ENCODE data around the gene PAMR1. TPM values are rescaled to one million over a fixed set of nuclear protein-coding genes. Genes with fewer than 3 reads are reported as not detected.
"Not testable (repeated sequence)": the region's sequence is repeated elsewhere in the genome, so short reads cannot be mapped to it uniquely, and the experiment has no call there.

Gene PAMR1
- total and polyA plus RNA-seq, 10 of the 15 experiments (the other 5 are each of a cell fraction or from before 2014, with no cell fraction given): 0.04 TPM; not detected in 9

DNA sequence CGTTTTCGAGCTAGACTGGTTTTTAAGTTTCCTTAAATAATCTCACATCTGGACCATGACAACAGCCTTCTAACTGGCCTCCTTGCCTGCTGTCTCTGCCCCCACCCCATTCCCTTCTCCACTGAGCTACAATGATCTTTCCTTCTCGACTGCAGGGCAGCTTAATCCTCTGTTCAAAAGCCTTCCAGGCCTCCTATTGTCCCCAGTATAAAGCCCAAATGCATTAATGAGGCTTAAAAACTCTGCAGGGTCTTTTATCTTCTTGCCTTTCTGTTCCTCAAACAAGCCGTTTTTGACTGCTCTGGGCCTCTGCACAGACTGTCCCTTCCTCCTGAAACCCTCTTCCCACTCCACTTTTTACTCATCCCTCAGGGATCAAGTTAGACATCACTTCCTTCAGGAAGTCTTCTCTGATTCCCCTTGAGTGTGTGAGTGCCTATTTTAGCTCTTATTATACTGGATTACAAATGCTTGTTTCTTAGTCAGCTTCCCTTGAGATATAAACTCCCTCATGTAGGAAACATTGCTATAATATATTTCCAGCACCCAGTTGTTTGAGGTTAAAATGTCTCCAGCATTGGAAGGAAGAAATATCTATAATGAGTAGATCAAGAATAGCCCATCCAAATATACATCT lies 23.6 kb upstream of the PAMR1 start:
- ChIA-PET SMC1A (ENCODE audit: uncharacterized antibody, unreplicated experiment) (no interaction called here), CTCF (no interaction called here), RAD21 (ENCODE audit: unreplicated experiment) (no interaction called here), POLR2A (no interaction called here)
- no TSS peak for BruUV-seq (replicated peaks)
- Histone ChIP-seq H3K4me1 (ENCODE audit: control insufficient read depth, insufficient read depth, low read length) (no peaks in the 10 kb centered on the region), H3K27ac (ENCODE audit: control insufficient read depth, insufficient read depth) (no peak overlapping the region), H3K79me2 (ENCODE audit: control insufficient read depth, insufficient read depth, low read length) (no peaks in the 10 kb centered on the region), H4K20me1 (ENCODE audit: control insufficient read depth, insufficient read depth) (no peaks in the 10 kb centered on the region), H3K9ac (ENCODE audit: control insufficient read depth, insufficient read depth, low read length) (no peak overlapping the region), H3K4me2 (ENCODE audit: control insufficient read depth, insufficient read depth) (no peak overlapping the region), H3K9me3 (replicated peaks; ENCODE audit: control insufficient read depth, insufficient read depth, low read length) (no peaks in the 10 kb centered on the region; the same call in 2 of the 3 replicates), H3K27me3 (replicated peaks in 1 of 2; ENCODE audit: control insufficient read depth in 2 of 2, insufficient read depth in 2 of 2, low read length in 1 of 2) (no peaks in the 10 kb centered on the region), H3K36me3 (ENCODE audit: control insufficient read depth in 2 of 2, insufficient read depth in 2 of 2, low read length in 1 of 2) (no peaks in the 10 kb centered on the region), H3K4me3 (no peak overlapping the region), H2AFZ (ENCODE audit: control insufficient read depth, low read depth, low read length) (no peak overlapping the region)
- in situ Hi-C loops (cut with MboI) (no loop called here), intact Hi-C loops (cut with micrococcal nuclease; ENCODE audit: unreplicated experiment) (no loop called here)
- ATAC-seq (no peak), DNase-seq (ENCODE audit: low read depth, low spot score) (no peak), FAIRE-seq (no peak)
- TF ChIP-seq MTA2 (IDR thresholded peaks at IDR 0.05; ENCODE audit: low read depth) (no peak), NFXL1 (IDR thresholded peaks at IDR 0.05; ENCODE audit: borderline replicate concordance) (no peak), CHD1 (IDR thresholded peaks at IDR 0.05; ENCODE audit: low read depth, low read length) (no peak), RUNX3 (IDR thresholded peaks at IDR 0.05; ENCODE audit: low read length) (no peak), KLF5 (IDR thresholded peaks at IDR 0.05; ENCODE audit: partially characterized antibody) (no peak), WRNIP1 (IDR thresholded peaks at IDR 0.05; ENCODE audit: borderline replicate concordance, low read depth, low read length) (no peak), CHD2 (IDR thresholded peaks at IDR 0.05; ENCODE audit: borderline replicate concordance, low read depth, low read length) (no peak)
- 2% methylated on average over 4 of the region's 4 CpGs for WGBS (ENCODE audit: insufficient coverage, insufficient replicate concordance, low lambda C conversion rate, missing lambda C conversion rate)

DNA sequence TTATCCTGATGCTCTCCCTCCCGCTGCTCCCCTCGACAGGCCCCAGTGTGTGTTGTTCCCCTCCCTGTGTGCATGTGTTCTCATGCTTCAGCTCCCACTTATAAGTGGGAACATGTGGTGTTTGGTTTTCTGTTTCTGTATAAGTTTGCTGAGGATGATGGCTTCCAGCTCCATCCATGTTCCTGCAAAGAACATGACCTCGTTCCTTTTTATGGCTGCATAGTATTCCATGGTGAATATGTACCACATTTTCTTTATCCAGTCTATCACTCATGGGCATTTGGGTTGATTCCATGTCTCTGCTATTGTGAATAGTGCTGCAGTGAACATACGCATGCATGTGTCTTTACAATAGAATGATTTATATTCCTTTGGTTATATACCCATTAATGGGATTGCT lies 22.6 kb upstream of the PAMR1 start:
- POLR2A ChIA-PET; H3K27me3 ChIP-seq (replicated peaks in 1 of 2; ENCODE audit: control insufficient read depth in 2 of 2, insufficient read depth in 2 of 2, low read length in 1 of 2); H3K9ac ChIP-seq (ENCODE audit: control insufficient read depth, insufficient read depth, low read length); ATAC-seq; H3K27ac ChIP-seq (ENCODE audit: control insufficient read depth, insufficient read depth); RAD21 ChIA-PET (ENCODE audit: unreplicated experiment); H3K4me3 ChIP-seq; SMC1A ChIA-PET (ENCODE audit: uncharacterized antibody, unreplicated experiment); H3K9me3 ChIP-seq (replicated peaks; ENCODE audit: control insufficient read depth, insufficient read depth, low read length); intact Hi-C loops (cut with micrococcal nuclease; ENCODE audit: unreplicated experiment); CTCF ChIA-PET; FAIRE-seq; DNase-seq (ENCODE audit: low read depth, low spot score); BruUV-seq (replicated peaks); H3K79me2 ChIP-seq (ENCODE audit: control insufficient read depth, insufficient read depth, low read length); H3K4me1 ChIP-seq (ENCODE audit: control insufficient read depth, insufficient read depth, low read length); H3K4me2 ChIP-seq (ENCODE audit: control insufficient read depth, insufficient read depth); H2AFZ ChIP-seq (ENCODE audit: control insufficient read depth, low read depth, low read length); in situ Hi-C loops (cut with MboI); H3K36me3 ChIP-seq (ENCODE audit: control insufficient read depth in 2 of 2, insufficient read depth in 2 of 2, low read length in 1 of 2); H4K20me1 ChIP-seq (ENCODE audit: control insufficient read depth, insufficient read depth): not testable (repeated sequence)
- WGBS (ENCODE audit: insufficient coverage, insufficient replicate concordance, low lambda C conversion rate, missing lambda C conversion rate): 30% methylated on average over 4 of the region's 4 CpGs
